OCI-LY1 (cell line): ENCODE data around the gene FSD1L.

ENCODE experiments used
- EZH2 ChIP-seq: fragments of 200-600 bp; sonication (generic), shearing (Covaris generic); IDR thresholded peaks from 2 replicates; pipeline ENCODE4 v1.8.0; 2017; ENCODE audit warnings: borderline replicate concordance, mixed run types, mild to moderate bottlenecking, antibody characterized with exemption, low read length, moderate library complexity, mixed read lengths
- TF ChIP-seq, protein P1 (sequence below): fragments of 200-600 bp; sonication (generic), shearing (Covaris generic); IDR thresholded peaks from 2 replicates; pipeline ENCODE4 v1.5.1; 2017; ENCODE audit warnings: mild to moderate bottlenecking, antibody characterized with exemption, low read length, moderate library complexity, mixed read lengths

DNA sequence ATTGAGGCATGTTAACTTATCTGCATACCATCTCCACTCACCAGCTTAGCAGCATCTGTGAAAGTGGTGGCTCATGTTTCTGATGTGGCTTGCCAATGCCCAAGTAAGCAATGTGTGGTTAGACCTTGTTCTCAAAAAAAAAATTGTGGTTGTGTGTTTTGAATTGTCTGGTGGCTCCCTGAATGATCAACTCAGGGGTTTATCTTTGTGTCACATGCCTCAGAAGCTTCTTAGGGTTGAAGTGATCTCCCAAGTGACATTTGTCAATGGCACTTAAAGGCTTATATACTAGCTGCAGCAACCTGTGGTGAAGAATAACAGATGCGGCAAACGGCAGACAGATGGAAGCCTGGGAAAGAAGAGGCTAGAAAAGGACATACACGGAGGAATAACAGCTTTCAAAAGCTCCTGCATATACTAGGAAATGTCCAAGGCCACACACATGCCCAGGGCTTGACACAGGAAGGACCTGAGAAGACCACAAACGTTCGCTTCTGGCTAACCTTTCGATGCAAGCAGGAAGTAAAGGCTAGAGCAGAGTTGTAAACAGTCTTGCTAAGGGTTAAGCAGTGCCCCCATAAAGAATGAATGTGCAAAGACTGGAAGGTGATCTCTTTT lies 42.2 kb upstream of the FSD1L start:
- TF ChIP-seq, protein P1, sequence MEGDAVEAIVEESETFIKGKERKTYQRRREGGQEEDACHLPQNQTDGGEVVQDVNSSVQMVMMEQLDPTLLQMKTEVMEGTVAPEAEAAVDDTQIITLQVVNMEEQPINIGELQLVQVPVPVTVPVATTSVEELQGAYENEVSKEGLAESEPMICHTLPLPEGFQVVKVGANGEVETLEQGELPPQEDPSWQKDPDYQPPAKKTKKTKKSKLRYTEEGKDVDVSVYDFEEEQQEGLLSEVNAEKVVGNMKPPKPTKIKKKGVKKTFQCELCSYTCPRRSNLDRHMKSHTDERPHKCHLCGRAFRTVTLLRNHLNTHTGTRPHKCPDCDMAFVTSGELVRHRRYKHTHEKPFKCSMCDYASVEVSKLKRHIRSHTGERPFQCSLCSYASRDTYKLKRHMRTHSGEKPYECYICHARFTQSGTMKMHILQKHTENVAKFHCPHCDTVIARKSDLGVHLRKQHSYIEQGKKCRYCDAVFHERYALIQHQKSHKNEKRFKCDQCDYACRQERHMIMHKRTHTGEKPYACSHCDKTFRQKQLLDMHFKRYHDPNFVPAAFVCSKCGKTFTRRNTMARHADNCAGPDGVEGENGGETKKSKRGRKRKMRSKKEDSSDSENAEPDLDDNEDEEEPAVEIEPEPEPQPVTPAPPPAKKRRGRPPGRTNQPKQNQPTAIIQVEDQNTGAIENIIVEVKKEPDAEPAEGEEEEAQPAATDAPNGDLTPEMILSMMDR: no peak
- TF ChIP-seq EZH2: no peak
